HL-60/S4 treated with retinoic acid at 250 ng/mL for 4 days and 3 days (cell line): ENCODE results near the gene TFDP2.
"Not testable (repeated sequence)": the region's sequence is repeated elsewhere in the genome, so short reads cannot be mapped to it uniquely, and the experiment has no call there.

Experiments used
- in situ Hi-C: fragments of 300-500 bp; cut with MboI; formaldehyde crosslinking; loops from 2 replicates; pipeline ENCODE4 v1.7.0; 2022; ENCODE audit warnings: low sequenced_read_pairs

The TFDP2 gene

GRCh38 chr3:142129516-142130171, 19.7 kb downstream of the TFDP2 start:
- in situ Hi-C loops = no loop called here

GRCh38 chr3:142127941-142128658, 21.2 kb downstream of the TFDP2 start:
- in situ Hi-C loops = no loop called here

GRCh38 chr3:142124243-142124642, 25.1 kb downstream of the TFDP2 start:
- in situ Hi-C loops = no loop called here

- in situ Hi-C loops = no loop called here
These were observed 28.6 kb downstream of the TFDP2 start for GRCh38 chr3:142120707-142121106.

GRCh38 chr3:142118911-142119310, 30.4 kb downstream of the TFDP2 start:
- in situ Hi-C loops = no loop called here

- in situ Hi-C loops = no loop called here
These were observed 32.1 kb downstream of the TFDP2 start for GRCh38 chr3:142117056-142117851.

GRCh38 chr3:142115867-142116668, 33.3 kb downstream of the TFDP2 start:
- in situ Hi-C loops = no loop called here

- in situ Hi-C loops = no loop called here
These were observed 36.7 kb downstream of the TFDP2 start for GRCh38 chr3:142112601-142113000.

GRCh38 chr3:142106548-142106947, 42.8 kb downstream of the TFDP2 start:
- in situ Hi-C loops = no loop called here

GRCh38 chr3:142105991-142106390, 43.4 kb downstream of the TFDP2 start:
- in situ Hi-C loops = no loop called here

- in situ Hi-C loops = no loop called here
These were observed 44.6 kb downstream of the TFDP2 start for GRCh38 chr3:142104763-142105162.

GRCh38 chr3:142098964-142099363, 50.4 kb downstream of the TFDP2 start:
- in situ Hi-C loops = no loop called here

GRCh38 chr3:142097099-142097843, 52.1 kb downstream of the TFDP2 start:
- in situ Hi-C loops = no loop called here

GRCh38 chr3:142095841-142096240, 53.5 kb downstream of the TFDP2 start:
- in situ Hi-C loops = no loop called here

GRCh38 chr3:142088925-142089324, 60.4 kb downstream of the TFDP2 start:
- in situ Hi-C loops = not testable (repeated sequence)

- in situ Hi-C loops = no loop called here
These were observed 60.8 kb downstream of the TFDP2 start for GRCh38 chr3:142088522-142088921.

GRCh38 chr3:142087676-142088075, 61.7 kb downstream of the TFDP2 start:
- in situ Hi-C loops = no loop called here

GRCh38 chr3:142086581-142087090, 62.7 kb downstream of the TFDP2 start:
- in situ Hi-C loops = no loop called here

- in situ Hi-C loops = no loop called here
These were observed 68.2 kb downstream of the TFDP2 start for GRCh38 chr3:142081178-142081577.

GRCh38 chr3:142077859-142078500, 71.4 kb downstream of the TFDP2 start:
- in situ Hi-C loops = no loop called here
